GM20000 (cell line): ENCODE data around the gene OLFML3.
A peak's percentile ranks its signal among the peaks of the same experiment; 100 is the strongest.

Experiments used
- DNase-seq: peaks from one replicate; pipeline ENCODE4 v3.0.0; 2012; ENCODE audit warnings: low spot score
- CTCF ChIP-seq: IDR thresholded peaks from 2 replicates; pipeline ENCODE4 v1.5.1; 2012; ENCODE audit warnings: mild to moderate bottlenecking, control low read depth; ENCODE audit errors: extremely low read depth, missing control alignments

OLFML3 gene

GRCh38 chr1:113976609-113977278, 2.5 kb upstream of the OLFML3 start:
- no peak for DNase-seq
- TF ChIP-seq CTCF, result peak; percentile 18

GRCh38 chr1:113977906-113978305, 1.4 kb upstream of the OLFML3 start:
- no peak for DNase-seq
- TF ChIP-seq CTCF, result no peak

- DNase-seq, result no peak
- no peak for TF ChIP-seq CTCF
Measured at GRCh38 chr1:113980110-113980509, 836 bp downstream of the OLFML3 start.

- no peak for DNase-seq
- no peak for TF ChIP-seq CTCF
Measured at GRCh38 chr1:113981962-113982931, 3.0 kb downstream of the OLFML3 start.

GRCh38 chr1:113982949-113983348, 3.7 kb downstream of the OLFML3 start:
- TF ChIP-seq CTCF, result no peak
- no peak for DNase-seq

- no peak for TF ChIP-seq CTCF
Measured at GRCh38 chr1:113983391-113983790, 4.1 kb downstream of the OLFML3 start.

GRCh38 chr1:113983826-113984225, 4.6 kb downstream of the OLFML3 start:
- no peak for DNase-seq
- no peak for TF ChIP-seq CTCF

More at GRCh38 chr1:113983391-113983790, 4.1 kb downstream of the OLFML3 start:
- no peak for DNase-seq
